T-cell (primary cell): ENCODE results near the gene UBE2Q2. TPM values are rescaled to one million over a fixed set of nuclear protein-coding genes. Genes with fewer than 3 reads are reported as not detected.

Experiments
- ATAC-seq, 4 experiments: fragments of 200-7000 bp in 3 of 4; fragments of 150-1000 bp in 1 of 4; cut with Tn5 transposase; replicated peaks in 1 of 4; 1 replicate in 3 of 4; 2 replicates in 1 of 4; pipeline ENCODE4 v1.10.0; 2021; ENCODE audit warnings: moderate library complexity in 3 of 4, mild to moderate bottlenecking in 2 of 4, moderate number of reproducible peaks in 1 of 4
- CTCF ChIA-PET, 2 donors: fragments of 300-600 bp; sonication (Branson Sonifier 250); formaldehyde crosslinking; loops; one replicate each; lab custom pipeline; 2022; ENCODE audit warnings: antibody characterized with exemption in 2 of 2; lab: Charles Lee
- POLR2A ChIA-PET, 2 donors: fragments of 300-600 bp; sonication (Branson Sonifier 250); formaldehyde crosslinking; loops; one replicate each; lab custom pipeline; 2022; ENCODE audit warnings: antibody characterized with exemption in 2 of 2; lab: Charles Lee
- DNase-seq, 35 experiments: peaks; one replicate each; pipeline versions ENCODE4 v3.0.0 to v3.0.0-alpha.2; 2013 to 2023
- H3K27ac ChIP-seq: one replicate; pipeline ENCODE4 v1.5.1; 2013; ENCODE audit warnings: low read length
- H3K27me3 ChIP-seq, 2 experiments: replicated peaks in 1 of 2; 1 replicate in 1 of 2; 2 replicates in 1 of 2; pipeline versions ENCODE4 v1.6.1 to v1.7.0; 2013; ENCODE audit warnings: low read length in 1 of 2, mixed read lengths in 1 of 2; ENCODE audit not compliant: control insufficient read depth in 2 of 2, insufficient read depth in 2 of 2; ENCODE audit errors: extremely low read depth in 1 of 2
- H3K36me3 ChIP-seq, 2 donors: 1 replicate in 1 of 2; 2 replicates in 1 of 2; pipeline versions ENCODE4 v1.6.1 to v1.7.0; 2013; ENCODE audit warnings: low read length in 1 of 2; ENCODE audit not compliant: control insufficient read depth in 2 of 2, insufficient read depth in 1 of 2; ENCODE audit errors: extremely low read depth in 1 of 2
- H3K4me1 ChIP-seq, 2 experiments: 1 replicate in 1 of 2; 2 replicates in 1 of 2; pipeline versions ENCODE4 v1.6.1 to v1.7.0; 2013; ENCODE audit warnings: low read length in 2 of 2, mixed read lengths in 1 of 2; ENCODE audit not compliant: insufficient read depth in 2 of 2, control insufficient read depth in 1 of 2; ENCODE audit errors: extremely low read depth in 1 of 2
- H3K4me3 ChIP-seq, 2 donors: 1 replicate in 1 of 2; 2 replicates in 1 of 2; pipeline versions ENCODE4 v1.5.1 to v1.7.0; 2013; ENCODE audit warnings: mild to moderate bottlenecking in 2 of 2, low read length in 1 of 2, moderate library complexity in 1 of 2; ENCODE audit not compliant: control insufficient read depth in 1 of 2; ENCODE audit errors: extremely low read depth in 1 of 2
- H3K9me3 ChIP-seq: 2 replicates; pipeline ENCODE4 v1.7.0; 2013
- H3K27ac Mint-ChIP-seq, 2 donors: one replicate each; pipeline ENCODE4 v1.8.0; 2020 to 2021; ENCODE audit warnings: mild to moderate bottlenecking in 2 of 2, mixed read lengths in 2 of 2
- H3K27me3 Mint-ChIP-seq, 2 donors: one replicate each; pipeline ENCODE4 v1.8.0; 2021 to 2022; ENCODE audit warnings: mixed read lengths in 2 of 2
- H3K36me3 Mint-ChIP-seq: one replicate; pipeline ENCODE4 v1.8.0; 2021; ENCODE audit warnings: mixed read lengths
- H3K4me1 Mint-ChIP-seq, 3 donors: one replicate each; pipeline ENCODE4 v1.8.0; 2020 to 2022; ENCODE audit warnings: mixed read lengths in 3 of 3, mild to moderate bottlenecking in 1 of 3
- H3K4me3 Mint-ChIP-seq, 3 donors: one replicate each; pipeline ENCODE4 v1.8.0; 2020 to 2022; ENCODE audit warnings: mild to moderate bottlenecking in 3 of 3, mixed read lengths in 3 of 3, moderate library complexity in 3 of 3
- H3K9me3 Mint-ChIP-seq, 3 donors: one replicate each; pipeline ENCODE4 v1.8.0; 2020 to 2022; ENCODE audit warnings: mixed read lengths in 3 of 3
- WGBS: methylation state at CpG from one replicate; pipeline ENCODE4 v1.1.5; 2013; ENCODE audit warnings: missing lambda C conversion rate; ENCODE audit not compliant: insufficient coverage; 5-methylcytosine and 5-hydroxymethylcytosine counted together
- total RNA-seq, 35 experiments: library from RNA in 6 of 35; stranded (reverse) in 6 of 35; fragments of 120-200 nt in 1 of 35; gene quantifications; one replicate each; pipeline versions ENCODE4 v1.2.1 to v1.2.4 and lab custom pipeline; 2013 to 2026

The UBE2Q2 gene
- total RNA-seq, 5 donors from 2014 or later (not counting 1 experiment from before 2014, with no cell fraction given), result 28.6 to 40.9 (median 36.9) TPM

DNA sequence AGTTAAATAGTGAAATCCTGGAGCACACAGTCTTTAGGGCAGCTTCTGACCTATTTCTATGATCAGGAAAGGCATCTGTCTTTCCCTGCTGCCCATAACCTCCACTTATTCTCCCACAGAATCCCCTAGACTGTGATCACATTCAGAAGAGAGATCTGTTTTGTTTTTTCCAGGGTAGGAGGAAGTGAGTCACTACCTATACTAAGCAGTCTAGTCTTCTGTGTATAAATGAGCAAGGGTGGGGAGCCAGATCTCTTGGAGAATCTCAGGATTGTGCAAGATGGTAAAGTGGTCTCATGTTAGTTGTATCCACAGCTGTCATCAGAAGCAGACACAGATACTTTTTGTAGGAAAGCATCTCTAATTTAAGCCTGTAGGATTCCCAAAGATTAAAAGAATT, 48.6 kb downstream of the UBE2Q2 start:
- POLR2A ChIA-PET, result interaction anchor here in 1 of 2 donors (0.8 kb wide), 1 partner anchor 82 kb away, joined by 3 read pairs; no protein-coding TSS in a partner anchor
- H3K27ac Mint-ChIP-seq, result peak overlapping the region; percentile 47 to 77
- Histone ChIP-seq H3K4me3 (no peak overlapping the region), H3K4me1 (no peaks in the 10 kb centered on the region), H3K9me3 (no peaks in the 10 kb centered on the region), H3K27ac (no peak overlapping the region), H3K27me3 (no peaks in the 10 kb centered on the region), H3K36me3 (peaks cover 5 to 14% of the 10 kb centered on the region in 2 donors)
- ATAC-seq (peak in 1 of 4 experiments; percentile 37), DNase-seq (no peak)
- no peaks in the 10 kb centered on the region for H3K27me3 Mint-ChIP-seq
- peaks cover 29% of the 10 kb centered on the region for H3K36me3 Mint-ChIP-seq
- peaks cover 6 to 12% (median 12%) of the 10 kb centered on the region in 3 donors for H3K4me1 Mint-ChIP-seq
- H3K9me3 Mint-ChIP-seq, result no peaks in the 10 kb centered on the region
- CTCF ChIA-PET, result interaction anchor here in 1 of 2 donors (0.5 kb wide), 2 partner anchors 28 to 1092 kb away, joined by 3 read pairs; no protein-coding TSS in a partner anchor
- no peak overlapping the region for H3K4me3 Mint-ChIP-seq

DNA sequence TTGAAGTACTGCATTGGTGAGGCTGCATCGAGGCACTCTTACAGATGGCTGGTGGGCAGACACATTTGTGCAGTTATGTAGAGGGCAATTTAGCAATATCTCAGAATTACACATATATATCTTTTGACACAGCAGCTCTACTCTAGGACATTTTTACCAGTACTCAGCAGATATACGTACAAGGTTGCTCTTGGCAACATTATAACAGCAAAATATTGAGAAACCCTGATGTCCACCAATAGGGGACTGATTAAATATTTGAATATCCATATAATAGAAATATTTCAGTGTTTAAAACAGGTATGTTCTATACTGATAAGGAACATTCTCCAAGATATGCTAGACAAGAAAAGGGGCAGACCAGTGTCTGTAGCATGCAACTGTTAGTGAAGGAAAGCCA, 52.5 kb downstream of the UBE2Q2 start:
- ChIA-PET CTCF (no interaction called here), POLR2A (interaction anchor here in 1 of 2 donors (0.6 kb wide), 1 partner anchor 39 kb away, joined by 3 read pairs; no protein-coding TSS in a partner anchor)
- DNase-seq, result no peak
- no peaks in the 10 kb centered on the region for H3K4me1 ChIP-seq
- peaks cover 2 to 14% (median 12%) of the 10 kb centered on the region in 3 donors for H3K4me1 Mint-ChIP-seq
- H3K36me3 Mint-ChIP-seq, result peaks cover 12% of the 10 kb centered on the region
- no peaks in the 10 kb centered on the region for H3K9me3 Mint-ChIP-seq
- no peaks in the 10 kb centered on the region for H3K9me3 ChIP-seq
- H3K36me3 ChIP-seq, result peaks cover 5 to 10% of the 10 kb centered on the region in 2 donors
- H3K4me3 Mint-ChIP-seq, result no peak overlapping the region
- H3K27me3 ChIP-seq, result no peaks in the 10 kb centered on the region
- no CpG with 5 or more reads among the region's 2 CpGs for WGBS
- H3K27me3 Mint-ChIP-seq, result no peaks in the 10 kb centered on the region
- no peak overlapping the region for H3K4me3 ChIP-seq
- H3K27ac ChIP-seq, result no peak overlapping the region
- ATAC-seq, result no peak
- H3K27ac Mint-ChIP-seq, result peak overlapping the region in 1 of 2 donors; percentile 19

GRCh38 chr15:75900577-75900976, 57.3 kb downstream of the UBE2Q2 start:
- ChIA-PET CTCF (no interaction called here), POLR2A (no interaction called here)
- Mint-ChIP-seq H3K4me3 (peak overlapping the region in 2 of 3 donors; percentile 9 to 96), H3K9me3 (no peaks in the 10 kb centered on the region), H3K36me3 (peaks cover 8% of the 10 kb centered on the region), H3K27me3 (no peaks in the 10 kb centered on the region), H3K4me1 (peaks cover 35 to 45% (median 44%) of the 10 kb centered on the region in 3 donors), H3K27ac (peak overlapping the region; percentile 2 to 15)
- no peaks in the 10 kb centered on the region for H3K27me3 ChIP-seq
- ATAC-seq (no peak), DNase-seq (no peak)
- H3K4me1 ChIP-seq, result peaks cover 5 to 20% of the 10 kb centered on the region in 2 experiments
- no peaks in the 10 kb centered on the region for H3K9me3 ChIP-seq
- no peak overlapping the region for H3K4me3 ChIP-seq
- peaks cover 0 to 10% of the 10 kb centered on the region in 2 donors for H3K36me3 ChIP-seq
- H3K27ac ChIP-seq, result no peak overlapping the region

- ATAC-seq (no peak), DNase-seq (no peak)
- ChIA-PET POLR2A (no interaction called here), CTCF (no interaction called here)
- no peaks in the 10 kb centered on the region for H3K9me3 Mint-ChIP-seq
- 93% methylated on average over 3 of the region's 8 CpGs for WGBS
- Histone ChIP-seq H3K27ac (no peak overlapping the region), H3K4me3 (no peak overlapping the region), H3K4me1 (peaks cover 5 to 20% of the 10 kb centered on the region in 2 experiments), H3K36me3 (peaks cover 0 to 13% of the 10 kb centered on the region in 2 donors), H3K27me3 (no peaks in the 10 kb centered on the region), H3K9me3 (no peaks in the 10 kb centered on the region)
- peaks cover 45 to 53% (median 46%) of the 10 kb centered on the region in 3 donors for H3K4me1 Mint-ChIP-seq
- H3K27me3 Mint-ChIP-seq, result no peaks in the 10 kb centered on the region
- H3K27ac Mint-ChIP-seq, result peak overlapping the region; percentile 74 to 96
- peaks cover 7% of the 10 kb centered on the region for H3K36me3 Mint-ChIP-seq
- peak overlapping the region; percentile 65 to 98 (median 96) for H3K4me3 Mint-ChIP-seq
Measured at GRCh38 chr15:75902129-75902557, 58.9 kb downstream of the UBE2Q2 start.

DNA sequence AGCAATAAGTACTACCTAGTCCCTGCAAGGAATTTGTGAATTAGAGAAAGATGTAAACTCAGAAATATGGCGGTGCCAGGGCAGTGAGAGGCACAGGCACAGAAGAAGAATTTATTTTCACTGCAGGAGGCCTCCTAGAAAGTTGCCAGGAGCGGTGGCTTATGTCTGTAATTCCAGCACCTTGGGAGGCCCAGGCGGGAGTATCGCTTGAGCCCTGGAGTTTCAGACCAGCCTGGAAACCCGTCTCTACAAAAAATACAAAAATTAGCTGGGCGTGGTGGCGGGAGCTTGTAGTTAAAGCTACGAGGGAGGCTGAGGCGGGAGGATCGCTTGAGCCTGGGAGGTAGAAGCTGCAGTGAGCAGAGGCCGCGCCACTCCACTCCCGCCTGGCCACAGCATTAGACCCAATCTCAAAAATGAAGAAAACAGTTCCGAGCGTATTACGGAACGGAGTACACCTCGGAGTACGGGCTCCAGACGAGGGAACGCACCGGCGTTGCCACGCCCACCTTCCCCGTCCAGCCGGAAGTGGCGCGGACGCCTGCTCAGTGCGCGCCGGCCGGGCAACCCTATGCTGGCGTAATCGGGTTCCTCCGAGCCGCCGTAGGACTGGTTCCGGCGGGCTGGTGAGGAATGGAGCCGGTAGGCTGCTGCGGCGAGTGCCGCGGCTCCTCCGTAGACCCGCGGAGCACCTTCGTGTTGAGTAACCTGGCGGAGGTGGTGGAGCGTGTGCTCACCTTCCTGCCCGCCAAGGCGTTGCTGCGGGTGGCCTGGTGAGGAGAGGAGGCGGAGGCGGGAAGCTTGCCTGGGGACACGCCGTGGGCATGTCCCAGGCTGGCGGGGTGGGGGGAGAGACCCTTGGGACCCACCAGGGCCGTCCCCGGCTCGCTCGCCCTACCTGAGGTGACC, 60.3 kb downstream of the UBE2Q2 start, which contains the start of gene FBXO22:
Gene FBXO22 (plus strand): TSS at position 548 of the 909 bp plus-strand sequence. CDS start 86 bp downstream, at position 634.
- POLR2A ChIA-PET, result no interaction called here
- no peaks in the 10 kb centered on the region for H3K27me3 ChIP-seq

GRCh38 chr15:75905231-75905630, 62.0 kb downstream of the UBE2Q2 start:
- peaks cover 18% of the 10 kb centered on the region for H3K36me3 Mint-ChIP-seq
- peak overlapping the region; percentile 38 to 86 for H3K27ac Mint-ChIP-seq
- H3K9me3 Mint-ChIP-seq, result no peaks in the 10 kb centered on the region
- DNase-seq (no peak), ATAC-seq (no peak)
- peak overlapping the region; percentile 96 to 99 (median 98) for H3K4me3 Mint-ChIP-seq
- no peaks in the 10 kb centered on the region for H3K27me3 Mint-ChIP-seq
- Histone ChIP-seq H3K9me3 (peaks cover 2% of the 10 kb centered on the region), H3K4me3 (no peak overlapping the region), H3K36me3 (peaks cover 6 to 19% of the 10 kb centered on the region in 2 donors), H3K27ac (no peak overlapping the region), H3K27me3 (no peaks in the 10 kb centered on the region), H3K4me1 (peaks cover 5 to 20% of the 10 kb centered on the region in 2 experiments)
- ChIA-PET POLR2A (no interaction called here), CTCF (no interaction called here)
- whole genome bisulfite sequencing, result 98% methylated on average over 4 of the region's 5 CpGs
- peaks cover 59 to 69% (median 62%) of the 10 kb centered on the region in 3 donors for H3K4me1 Mint-ChIP-seq

More for the DNA sequence above, 60.3 kb downstream of the UBE2Q2 start, which contains the start of gene FBXO22:
- H3K4me3 ChIP-seq, result peak within 1 kb of the TSS; percentile 84 to 91
- ATAC-seq (peak; percentile 92 to 95 (median 94)), DNase-seq (peak; percentile 71 to 91 (median 83))
- H3K9me3 ChIP-seq, result no peaks in the 10 kb centered on the region
- Mint-ChIP-seq H3K4me1 (peaks cover 45 to 56% (median 46%) of the 10 kb centered on the region in 3 donors), H3K4me3 (peak within 1 kb of the TSS; percentile 96 to 99 (median 98)), H3K9me3 (no peaks in the 10 kb centered on the region), H3K36me3 (peaks cover 4% of the 10 kb centered on the region), H3K27ac (peak within 1 kb of the TSS; percentile 96), H3K27me3 (no peaks in the 10 kb centered on the region)
- CTCF ChIA-PET, result interaction anchor here in 1 of 2 donors (0.6 kb wide), 1 partner anchor 82 kb away, joined by 3 read pairs; no protein-coding TSS in a partner anchor
- peak within 1 kb of the TSS; percentile 67 for H3K27ac ChIP-seq
- WGBS, result 1% methylated on average over 53 of the region's 63 CpGs
- H3K36me3 ChIP-seq, result peaks cover 4 to 15% of the 10 kb centered on the region in 2 donors
- H3K4me1 ChIP-seq, result peaks cover 5 to 20% of the 10 kb centered on the region in 2 experiments
